Keratinocyte (primary cell): ENCODE measurements around the gene TXNDC17. TPM values are rescaled to one million over a fixed set of nuclear protein-coding genes. Genes with fewer than 3 reads are reported as not detected.

Experiments
- DNase-seq: peaks from one replicate; pipeline ENCODE4 v3.0.0-alpha.2; 2011; ENCODE audit warnings: low read depth, missing footprints, low spot score
- FAIRE-seq: peaks from 2 replicates; lab custom pipeline; 2011; peaks lifted over from hg19 to GRCh38; lab: Jason Lieb, UNC
- H2AFZ ChIP-seq: 2 replicates; pipeline ENCODE4 v1.6.0; 2012; ENCODE audit warnings: low read length, control low read depth, inconsistent platforms; ENCODE audit not compliant: control insufficient read depth
- H3K27ac ChIP-seq: 2 replicates; pipeline ENCODE4 v1.5.1; 2011; ENCODE audit warnings: low read length; ENCODE audit not compliant: control insufficient read depth, insufficient read depth
- H3K27me3 ChIP-seq: 3 replicates; pipeline ENCODE4 v1.6.0; 2011; ENCODE audit warnings: low read length; ENCODE audit not compliant: control insufficient read depth, insufficient read depth; ENCODE audit errors: extremely low read depth
- H3K36me3 ChIP-seq, 2 experiments: 2 replicates in 1 of 2; 3 replicates in 1 of 2; pipeline ENCODE4 v1.5.1; 2011; ENCODE audit warnings: low read length in 2 of 2, mild to moderate bottlenecking in 1 of 2; ENCODE audit not compliant: control insufficient read depth in 2 of 2, insufficient read depth in 2 of 2; ENCODE audit errors: extremely low read depth in 1 of 2
- H3K4me1 ChIP-seq: 3 replicates; pipeline ENCODE4 v1.5.1; 2011; ENCODE audit warnings: low read length; ENCODE audit not compliant: control insufficient read depth, insufficient read depth; ENCODE audit errors: extremely low read depth
- H3K4me2 ChIP-seq: 3 replicates; pipeline ENCODE4 v1.6.0; 2011; ENCODE audit warnings: low read depth, low read length; ENCODE audit not compliant: control insufficient read depth, insufficient read depth; ENCODE audit errors: extremely low read depth
- H3K4me3 ChIP-seq, 3 experiments: fragments of 200-600 bp in 1 of 3; sonication (generic) in 1 of 3; 2 replicates in 2 of 3; 3 replicates in 1 of 3; pipeline ENCODE4 v1.5.1; 2011 to 2016; ENCODE audit warnings: low read length in 3 of 3, mild to moderate bottlenecking in 3 of 3, control low read depth in 2 of 3, inconsistent platforms in 1 of 3, low read depth in 1 of 3, mixed read lengths in 1 of 3, mixed run types in 1 of 3, moderate library complexity in 1 of 3; ENCODE audit not compliant: control insufficient read depth in 2 of 3, insufficient read depth in 2 of 3; ENCODE audit errors: extremely low read depth in 1 of 3
- H3K79me2 ChIP-seq: 2 replicates; pipeline ENCODE4 v1.6.0; 2012; ENCODE audit warnings: low read length; ENCODE audit not compliant: control insufficient read depth, insufficient read depth
- H3K9ac ChIP-seq: 3 replicates; pipeline ENCODE4 v1.6.0; 2011; ENCODE audit warnings: low read length; ENCODE audit not compliant: control insufficient read depth, insufficient read depth; ENCODE audit errors: extremely low read depth
- H3K9me1 ChIP-seq: 3 replicates; pipeline ENCODE4 v1.6.0; 2011; ENCODE audit warnings: low read length; ENCODE audit not compliant: control insufficient read depth, insufficient read depth; ENCODE audit errors: extremely low read depth
- H3K9me3 ChIP-seq: 2 replicates; pipeline ENCODE4 v1.5.1; 2012; ENCODE audit warnings: low read depth, low read length; ENCODE audit not compliant: control insufficient read depth
- H4K20me1 ChIP-seq: 3 replicates; pipeline ENCODE4 v1.6.0; 2011; ENCODE audit warnings: low read length; ENCODE audit not compliant: control insufficient read depth, insufficient read depth; ENCODE audit errors: extremely low read depth
- CTCF ChIP-seq, 3 experiments: IDR thresholded peaks in 1 of 3; conservative IDR thresholded peaks in 1 of 3; optimal IDR thresholded peaks in 1 of 3; 2 replicates in 2 of 3; 3 replicates in 1 of 3; pipeline versions ENCODE3 to v1.5.1; 2011; ENCODE audit warnings: low read length in 3 of 3, mild to moderate bottlenecking in 3 of 3, moderate library complexity in 2 of 3, control low read depth in 1 of 3, inconsistent platforms in 1 of 3; ENCODE audit not compliant: insufficient read depth in 2 of 3; ENCODE audit errors: extremely low read depth in 1 of 3
- EZH2 ChIP-seq: IDR thresholded peaks from one replicate; pipeline ENCODE4 v1.6.1; 2012; ENCODE audit warnings: inconsistent platforms, mild to moderate bottlenecking, low read length, moderate library complexity
- dilution Hi-C: fragments of 300-500 bp; cut with MboI; formaldehyde crosslinking; loops from one replicate; pipeline ENCODE4 v1.7.0; 2020; ENCODE audit warnings: low sequenced_read_pairs; ENCODE audit not compliant: extremely low pct_ligation_motif_present
- polyA plus RNA-seq, 5 experiments: library from polyadenylated mRNA; depleted of rRNA in 3 of 5; stranded (reverse) in 3 of 5; stranded (forward) in 1 of 5; unstranded in 1 of 5; fragments of >200 nt; gene quantifications; 1 replicate in 1 of 5; 2 replicates in 3 of 5; 3 replicates in 1 of 5; pipeline versions ENCODE4 v1.2.1 to v1.2.3, GENCODE V29; 2011 to 2012; ENCODE audit warnings: missing spikeins in 2 of 5, low read depth in 1 of 5, low replicate concordance in 1 of 5

Gene TXNDC17
- polyA plus RNA-seq, 1 donor (not counting 4 experiments of a cell fraction or from before 2014, with no cell fraction given): 1,215 TPM

- no peaks in the 10 kb centered on the region for H3K9me1 ChIP-seq
- DNase-seq (no peak), FAIRE-seq (peak; percentile 49)
- dilution Hi-C loops: no loop called here
- TF ChIP-seq CTCF (optimal IDR thresholded peaks at IDR 0.05 in 1 of 3, IDR thresholded peaks at IDR 0.05 in 1 of 3, conservative IDR thresholded peaks at IDR 0.05 in 1 of 3; ENCODE audit: extremely low read depth in 1 of 3, insufficient read depth in 2 of 3, low read length in 3 of 3): peak; percentile 60 to 78 (median 72)
- TF ChIP-seq EZH2: no peak
- H2AFZ ChIP-seq: no peak overlapping the region
- H3K4me2 ChIP-seq: no peak overlapping the region
- no peaks in the 10 kb centered on the region for H3K9me3 ChIP-seq
- H3K27me3 ChIP-seq: no peaks in the 10 kb centered on the region
- no peaks in the 10 kb centered on the region for H4K20me1 ChIP-seq
- H3K27ac ChIP-seq: no peak overlapping the region
- H3K79me2 ChIP-seq: peaks cover 62% of the 10 kb centered on the region
- H3K36me3 ChIP-seq: peaks cover 10 to 26% of the 10 kb centered on the region in 2 experiments
- H3K9ac ChIP-seq: no peak overlapping the region
- peaks cover 46% of the 10 kb centered on the region for H3K4me1 ChIP-seq
- H3K4me3 ChIP-seq: no peak overlapping the region
Measured at GRCh38 chr17:6648181-6648580, 7.3 kb downstream of the TXNDC17 start.

DNA sequence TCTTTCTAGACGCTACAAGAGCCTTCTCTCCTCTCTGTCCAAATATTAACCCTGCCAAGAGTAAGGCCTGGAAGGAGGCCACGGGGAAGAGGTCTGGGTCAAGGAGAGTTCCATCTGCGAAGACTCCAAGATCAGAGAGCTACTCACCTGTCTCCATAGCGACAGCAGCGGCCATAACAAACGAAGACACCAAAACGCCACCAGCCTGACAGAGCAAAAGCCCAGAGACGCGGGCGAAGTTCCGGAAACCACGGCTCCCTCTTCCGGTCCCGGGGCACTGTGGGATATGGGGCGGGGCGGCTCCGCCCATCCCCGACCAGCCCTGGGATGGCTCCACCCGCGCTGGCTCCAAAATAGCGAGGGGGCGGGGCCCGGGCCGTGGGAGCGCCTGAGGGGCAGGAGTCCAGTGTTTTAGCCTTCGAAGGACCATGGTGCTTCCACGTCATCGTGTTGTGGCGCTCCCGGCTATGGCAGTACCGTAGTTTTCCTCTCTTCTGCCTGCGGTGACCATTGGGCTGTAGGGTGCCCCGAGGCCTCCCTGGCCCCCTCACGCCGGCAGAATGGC, 10.6 kb downstream of the TXNDC17 start, which contains the start of the genes C17orf100 and MED31:
Gene C17orf100, plus strand, starts transcription at position 409 of the 565 bp plus-strand sequence. Its CDS starts 152 bp downstream, at position 561.
Gene MED31, minus strand, starts transcription at position 252 of the 565 bp plus-strand sequence. Its CDS starts 77 bp downstream, at position 175.
- Histone ChIP-seq H3K9ac (peak within 1 kb of the TSS; percentile 96), H3K9me3 (no peaks in the 10 kb centered on the region), H3K4me3 (peak within 1 kb of the TSS; percentile 80 to 97 (median 90)), H3K4me1 (peaks cover 48% of the 10 kb centered on the region), H3K27me3 (no peaks in the 10 kb centered on the region), H3K36me3 (peaks cover 9 to 10% of the 10 kb centered on the region in 2 experiments), H3K4me2 (peak within 1 kb of the TSS; percentile 63), H3K79me2 (peaks cover 42% of the 10 kb centered on the region), H2AFZ (peak within 1 kb of the TSS; percentile 88), H4K20me1 (no peaks in the 10 kb centered on the region), H3K27ac (peak within 1 kb of the TSS; percentile 92), H3K9me1 (no peaks in the 10 kb centered on the region)
- TF ChIP-seq EZH2 (no peak), CTCF (optimal IDR thresholded peaks at IDR 0.05 in 1 of 3, IDR thresholded peaks at IDR 0.05 in 1 of 3, conservative IDR thresholded peaks at IDR 0.05 in 1 of 3; ENCODE audit: extremely low read depth in 1 of 3, insufficient read depth in 2 of 3, low read length in 3 of 3) (no peak)
- dilution Hi-C loops: no loop called here
- peak; percentile 69 for FAIRE-seq
- DNase-seq: no peak
